ENCODE results near the gene NXF2B.
"Not testable (repeated sequence)": the region's sequence is repeated elsewhere in the genome, so short reads cannot be mapped to it uniquely, and the experiment has no call there.

DNA sequence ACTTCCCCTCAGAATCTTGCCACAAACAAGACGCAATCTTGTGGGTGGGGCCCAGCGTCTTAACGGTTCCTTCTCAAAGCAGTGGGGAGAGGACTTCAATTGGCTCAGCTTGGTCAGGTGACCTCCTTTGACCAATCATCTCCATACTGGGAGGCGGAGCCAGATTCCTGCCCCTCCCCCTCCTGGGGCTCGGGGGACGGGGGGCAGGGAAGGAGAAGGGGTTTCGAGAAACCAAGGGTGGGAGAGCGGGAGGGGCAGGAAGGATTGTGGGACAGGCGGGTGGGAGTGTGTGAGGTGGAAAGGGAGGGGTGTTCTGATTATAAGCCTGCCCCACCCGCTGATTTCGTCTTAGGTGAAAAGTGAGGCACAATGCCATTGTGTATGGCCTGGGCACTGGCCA is at the start of gene NXF2B:
- TF ChIP-seq CBX5 (IDR thresholded peaks at IDR 0.05; ENCODE audit: low read depth); RAD51 (IDR thresholded peaks at IDR 0.05); JUND (IDR thresholded peaks at IDR 0.05; ENCODE audit: low read depth, low read length); YY1 (IDR thresholded peaks at IDR 0.05; ENCODE audit: low read depth, low read length); EZH2 (IDR thresholded peaks at IDR 0.05; ENCODE audit: borderline replicate concordance, control insufficient read depth, low read depth, low read length); POLR2A (IDR thresholded peaks at IDR 0.05; ENCODE audit: low read depth, low read length); CTCF (IDR thresholded peaks at IDR 0.05 in 2 of 3, conservative IDR thresholded peaks at IDR 0.05 in 1 of 3; ENCODE audit: control insufficient read depth in 2 of 3, extremely low read depth in 1 of 3, insufficient read depth in 1 of 3, low read depth in 3 of 3, low read length in 3 of 3); BMI1 (IDR thresholded peaks at IDR 0.05; ENCODE audit: borderline replicate concordance); NR2C1 (IDR thresholded peaks at IDR 0.05); SUZ12 (IDR thresholded peaks at IDR 0.05; ENCODE audit: unreplicated experiment); NFIC (IDR thresholded peaks at IDR 0.05; ENCODE audit: low read depth, low read length): not testable (repeated sequence)
- TF ChIP-seq, protein P1, sequence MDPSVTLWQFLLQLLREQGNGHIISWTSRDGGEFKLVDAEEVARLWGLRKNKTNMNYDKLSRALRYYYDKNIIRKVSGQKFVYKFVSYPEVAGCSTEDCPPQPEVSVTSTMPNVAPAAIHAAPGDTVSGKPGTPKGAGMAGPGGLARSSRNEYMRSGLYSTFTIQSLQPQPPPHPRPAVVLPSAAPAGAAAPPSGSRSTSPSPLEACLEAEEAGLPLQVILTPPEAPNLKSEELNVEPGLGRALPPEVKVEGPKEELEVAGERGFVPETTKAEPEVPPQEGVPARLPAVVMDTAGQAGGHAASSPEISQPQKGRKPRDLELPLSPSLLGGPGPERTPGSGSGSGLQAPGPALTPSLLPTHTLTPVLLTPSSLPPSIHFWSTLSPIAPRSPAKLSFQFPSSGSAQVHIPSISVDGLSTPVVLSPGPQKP (IDR thresholded peaks at IDR 0.05; ENCODE audit: low read depth, low read length), result not testable (repeated sequence)
- TF ChIP-seq, protein P2, sequence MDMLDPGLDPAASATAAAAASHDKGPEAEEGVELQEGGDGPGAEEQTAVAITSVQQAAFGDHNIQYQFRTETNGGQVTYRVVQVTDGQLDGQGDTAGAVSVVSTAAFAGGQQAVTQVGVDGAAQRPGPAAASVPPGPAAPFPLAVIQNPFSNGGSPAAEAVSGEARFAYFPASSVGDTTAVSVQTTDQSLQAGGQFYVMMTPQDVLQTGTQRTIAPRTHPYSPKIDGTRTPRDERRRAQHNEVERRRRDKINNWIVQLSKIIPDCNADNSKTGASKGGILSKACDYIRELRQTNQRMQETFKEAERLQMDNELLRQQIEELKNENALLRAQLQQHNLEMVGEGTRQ (IDR thresholded peaks at IDR 0.05; ENCODE audit: borderline replicate concordance, low read depth, low read length), result not testable (repeated sequence)
